NCI-H446 (cell line): ENCODE results near the gene SYNPR.
"Not testable (repeated sequence)": the region's sequence is repeated elsewhere in the genome, so short reads cannot be mapped to it uniquely, and the experiment has no call there.

Source experiments
- DNase-seq, 2 experiments: peaks; one replicate each; lab custom pipeline; 2025; lab: John Stamatoyannopoulos, UW

SYNPR gene

DNA sequence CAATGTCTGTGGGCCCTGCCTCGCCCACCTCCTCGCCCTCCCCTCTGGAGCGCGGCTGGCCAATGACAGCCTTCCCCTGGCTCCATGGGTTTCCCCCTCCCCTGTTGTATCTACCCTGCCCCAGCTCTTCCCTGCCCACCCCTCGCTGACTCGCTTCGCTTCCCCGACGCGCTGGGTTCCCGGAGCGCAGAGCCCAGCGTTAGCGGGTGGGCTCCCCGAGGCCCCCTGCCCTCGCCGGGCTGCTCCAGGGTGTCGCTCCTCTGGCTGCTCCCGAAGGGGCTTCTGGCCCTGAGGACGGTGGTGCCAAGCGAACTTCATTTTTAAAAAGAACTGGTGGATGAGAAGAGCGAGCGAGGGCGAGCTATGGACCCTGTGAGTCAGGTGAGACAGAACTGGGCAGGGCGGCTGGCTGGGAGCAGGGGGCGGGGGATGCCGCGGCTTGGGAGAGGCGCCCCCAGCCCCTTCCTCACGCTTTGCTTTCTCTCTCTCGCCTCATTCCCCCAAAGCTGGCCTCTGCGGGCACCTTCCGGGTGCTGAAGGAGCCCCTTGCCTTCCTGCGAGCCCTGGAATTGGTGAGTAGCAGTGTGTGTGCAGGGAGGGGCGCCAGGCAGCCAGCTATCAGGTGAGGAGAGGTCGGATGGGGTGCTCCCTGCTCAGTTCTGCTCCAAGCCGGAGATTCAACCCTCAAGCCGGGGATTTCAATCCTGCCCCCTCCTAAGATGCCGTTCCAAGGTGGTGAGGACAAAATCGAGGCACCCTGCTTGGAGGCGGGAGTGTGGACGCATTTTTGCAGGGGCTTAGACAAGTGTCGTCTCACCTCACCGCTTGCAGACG, at the start of gene SYNPR:
Gene SYNPR (plus strand): TSS at position 138 of the 834 bp plus-strand sequence.
- peak in 1 of 2 experiments; percentile 40 for DNase-seq

- DNase-seq = peak; percentile 9 to 67
These were observed 49.4 kb upstream of the SYNPR start for GRCh38 chr3:63228677-63229076.

- DNase-seq = no peak
These were observed 48.0 kb upstream of the SYNPR start for GRCh38 chr3:63230146-63230545.

DNA sequence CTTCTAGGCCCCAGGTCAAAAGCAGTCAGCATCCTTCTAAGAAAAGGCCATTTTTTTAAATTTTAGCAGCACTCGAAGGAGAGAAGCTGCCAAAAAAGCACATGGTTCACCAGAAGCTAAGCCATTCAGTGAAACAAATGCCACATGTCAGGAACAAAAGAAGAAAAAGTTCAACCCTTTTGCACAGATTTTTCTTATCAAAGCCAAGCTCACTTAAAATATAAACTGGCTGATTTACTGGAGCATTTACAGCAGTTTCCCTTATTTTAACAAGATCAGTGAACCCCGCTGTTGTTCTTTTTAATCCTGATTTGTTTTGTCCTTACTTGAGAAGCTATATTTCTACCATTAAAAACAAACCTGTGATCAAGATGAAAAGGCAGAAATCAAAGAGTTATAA, 46.5 kb upstream of the SYNPR start:
- peak in 1 of 2 experiments; percentile 4 for DNase-seq

DNA sequence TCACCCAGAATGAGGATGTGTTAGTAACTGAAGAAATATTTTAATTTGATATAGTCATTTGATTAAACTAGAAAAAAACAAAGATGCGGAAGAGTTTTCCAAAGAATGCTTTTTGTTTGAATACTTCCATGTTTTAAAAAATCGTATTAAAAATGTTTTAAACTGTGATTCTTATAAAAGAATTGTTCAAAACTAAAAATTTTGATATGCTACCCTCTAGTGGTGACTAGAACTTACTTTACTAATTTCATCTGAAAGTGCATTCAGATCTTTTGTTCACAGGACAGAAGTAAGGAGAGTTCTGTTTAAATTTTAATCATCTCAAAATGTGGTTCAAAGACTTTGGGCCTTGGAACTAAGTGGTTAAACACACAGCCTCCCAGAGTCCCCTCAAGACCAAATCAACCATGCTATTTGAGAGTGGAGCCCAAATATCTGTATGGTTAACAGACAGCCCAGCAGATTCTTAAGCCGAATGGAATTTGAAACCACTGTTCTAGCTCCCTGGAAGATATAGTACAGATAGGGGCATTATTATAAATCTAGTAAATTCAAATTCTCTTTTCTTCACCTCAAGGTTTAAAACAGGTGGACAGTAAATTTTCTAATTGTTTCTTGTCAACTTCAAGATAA, 45.2 kb upstream of the SYNPR start:
- DNase-seq = peak in 1 of 2 experiments; percentile 2

DNA sequence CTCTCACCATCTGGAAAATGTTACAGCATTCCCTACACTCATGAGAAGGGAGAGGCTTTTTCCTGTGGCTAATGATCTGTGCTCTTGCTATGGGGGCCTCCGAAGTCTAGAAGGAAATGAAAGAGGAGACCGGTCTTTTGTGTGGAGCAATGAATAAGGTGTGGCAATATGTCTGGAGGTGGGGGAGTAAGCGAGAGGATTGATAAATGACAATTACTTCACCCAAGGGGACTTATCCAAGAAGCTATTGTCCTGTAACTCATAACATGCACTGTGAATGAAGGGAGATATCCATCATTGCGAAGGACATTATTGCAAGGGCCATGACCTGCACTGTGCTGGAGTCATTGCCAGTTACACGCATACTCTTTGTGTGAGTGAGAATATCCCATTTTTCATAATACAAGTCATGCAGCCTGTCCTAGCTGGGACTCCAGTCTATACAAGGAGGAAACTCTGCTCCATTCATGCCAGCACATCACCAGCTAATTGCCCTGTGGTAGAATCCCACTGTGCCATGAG, 37.7 kb upstream of the SYNPR start:
- no peak for DNase-seq

DNA sequence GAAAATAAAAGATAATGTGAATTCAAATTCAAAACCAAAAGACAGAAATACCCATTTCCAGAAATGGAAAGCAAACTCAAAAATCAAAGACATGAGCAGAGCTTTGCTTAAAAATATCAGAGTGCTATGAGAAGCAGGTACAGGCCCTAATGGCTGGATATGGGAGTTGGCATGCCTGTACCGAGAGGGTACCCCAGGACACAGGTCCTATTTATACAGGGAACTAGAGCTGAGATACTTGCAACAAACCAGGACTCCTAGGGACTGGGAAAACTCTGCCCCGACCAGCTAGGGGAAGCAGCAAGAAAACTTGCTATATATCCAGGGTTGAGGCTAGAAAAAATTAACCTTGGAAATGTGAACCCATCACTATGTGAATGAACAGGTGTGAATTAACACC, 36.0 kb upstream of the SYNPR start:
- no peak for DNase-seq

- no peak for DNase-seq
These were observed 33.6 kb upstream of the SYNPR start for GRCh38 chr3:63244486-63244885.

DNA sequence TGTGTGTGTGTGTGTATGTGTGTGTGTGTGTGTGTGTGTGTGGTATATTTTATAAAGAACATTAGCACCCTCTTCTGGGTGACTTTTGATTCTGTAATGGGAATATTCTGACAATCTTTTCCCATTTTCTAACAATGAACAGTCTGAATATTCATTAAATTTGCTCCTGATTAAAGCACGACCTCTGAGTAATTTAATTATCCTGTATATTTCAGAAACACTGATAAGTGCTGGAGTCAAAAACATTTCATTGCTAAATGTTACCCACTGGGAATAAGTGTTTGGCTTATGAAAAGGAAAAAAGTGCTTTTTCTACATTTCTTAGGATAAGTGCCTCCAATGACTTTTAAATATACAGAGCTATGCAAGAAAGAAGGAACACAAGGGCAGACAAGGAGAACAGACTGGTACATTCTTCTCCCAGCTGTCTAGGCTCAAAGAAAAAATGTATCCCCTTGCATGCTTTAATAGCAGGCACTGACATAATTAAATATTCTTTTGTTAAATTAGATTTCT, 32.3 kb upstream of the SYNPR start:
- DNase-seq = no peak

- DNase-seq = no peak
These were observed 30.1 kb upstream of the SYNPR start for GRCh38 chr3:63248015-63248414.

- no peak for DNase-seq
These were observed 26.6 kb upstream of the SYNPR start for GRCh38 chr3:63251499-63251898.

DNA sequence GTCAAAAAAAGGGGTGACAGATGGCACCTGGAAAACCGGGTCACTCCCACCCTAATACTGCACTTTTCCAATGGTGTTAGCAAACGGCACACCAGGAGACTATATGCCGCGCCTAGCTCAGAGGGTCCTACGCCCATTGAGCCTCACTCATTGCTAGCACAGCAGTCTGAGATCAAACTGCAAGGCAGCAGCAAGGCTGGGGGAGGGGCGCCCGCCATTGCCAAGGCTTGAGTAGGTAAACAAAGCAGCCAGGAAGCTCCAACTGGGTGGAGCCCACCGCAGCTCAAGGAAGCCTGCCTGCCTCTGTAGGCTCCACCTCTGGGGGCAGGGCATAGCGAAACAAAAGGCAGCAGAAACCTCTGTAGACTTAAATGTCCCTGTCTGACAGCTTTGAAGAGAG, 22.3 kb upstream of the SYNPR start:
- DNase-seq = not testable (repeated sequence)

GRCh38 chr3:63264716-63265115, 13.4 kb upstream of the SYNPR start:
- no peak for DNase-seq

DNA sequence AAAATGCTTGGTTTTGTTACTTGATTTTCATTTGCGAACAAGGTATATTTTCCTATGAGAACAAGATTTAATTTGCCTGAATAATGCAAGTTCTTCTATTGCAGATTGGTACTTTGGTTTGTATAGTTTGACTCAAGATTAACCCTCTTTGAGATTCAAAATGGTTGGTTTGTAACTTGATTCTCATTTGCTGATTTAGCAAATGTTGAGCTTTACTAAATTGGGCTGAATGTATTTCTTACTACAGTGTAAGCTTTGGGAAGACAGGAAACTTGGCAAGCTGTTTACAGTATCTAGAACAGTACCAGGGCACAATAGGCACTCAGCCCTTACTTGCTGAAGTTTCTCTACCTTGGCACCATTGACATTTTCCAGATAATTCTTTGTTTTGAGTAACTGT, 3.7 kb upstream of the SYNPR start:
- DNase-seq = no peak

GRCh38 chr3:63279005-63279841, 1.1 kb downstream of the SYNPR start:
- no peak for DNase-seq

DNA sequence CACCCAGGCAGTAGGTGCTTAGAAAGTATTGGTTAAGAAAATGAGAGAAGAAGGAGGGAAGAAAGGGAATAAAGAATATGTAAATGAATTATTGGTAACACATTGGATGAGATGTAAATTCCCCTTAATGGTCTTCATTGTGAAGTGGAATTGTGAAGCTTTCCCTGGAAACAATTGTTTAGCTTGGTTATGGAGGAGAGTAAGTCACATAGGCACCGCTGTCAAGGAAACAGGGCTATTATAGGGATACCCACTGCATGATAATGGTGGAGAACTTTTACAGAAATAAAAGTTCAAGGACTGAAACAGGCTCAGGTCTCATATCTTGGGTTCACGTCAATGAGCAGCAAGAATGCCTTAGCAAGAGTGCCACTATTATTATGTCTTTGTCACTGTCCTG, 9.5 kb downstream of the SYNPR start:
- DNase-seq = no peak

- no peak for DNase-seq
These were observed 12.6 kb downstream of the SYNPR start for GRCh38 chr3:63290686-63291085.

GRCh38 chr3:63294332-63294731, 16.2 kb downstream of the SYNPR start:
- DNase-seq = no peak

DNA sequence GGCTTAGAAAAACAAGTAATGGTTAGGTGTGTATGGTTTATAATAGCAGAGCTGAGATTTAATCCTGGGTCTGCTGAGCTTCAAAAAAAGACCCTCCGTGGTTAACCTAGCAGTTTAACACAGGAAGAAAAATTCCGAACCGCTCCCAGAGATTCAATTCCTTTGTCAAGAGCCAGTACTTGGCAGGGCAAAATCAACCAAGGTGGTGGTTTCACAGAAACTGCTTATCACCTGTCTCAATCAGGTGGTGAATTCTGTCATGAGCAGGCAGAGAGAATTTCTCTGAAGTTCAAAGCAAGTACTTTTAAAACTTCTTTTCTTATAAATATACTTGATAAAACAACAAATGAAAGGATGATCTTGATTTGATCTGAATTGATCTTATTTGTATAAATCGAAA, 17.2 kb downstream of the SYNPR start:
- DNase-seq = no peak

- no peak for DNase-seq
These were observed 17.7 kb downstream of the SYNPR start for GRCh38 chr3:63295806-63296205.

GRCh38 chr3:63296249-63296648, 18.1 kb downstream of the SYNPR start:
- no peak for DNase-seq

GRCh38 chr3:63303238-63303637, 25.1 kb downstream of the SYNPR start:
- no peak for DNase-seq
